SK-N-SH (cell line): ENCODE measurements around the gene PPTC7. TPM values are rescaled to one million over a fixed set of nuclear protein-coding genes. Genes with fewer than 3 reads are reported as not detected.

Experiments used
- CTCF ChIA-PET: fragments of 300-600, 350-600 bp; formaldehyde crosslinking; extraction: SDS; loops from one replicate; lab custom pipeline; 2021; lab: Yijun Ruan, JAX
- POLR2A ChIA-PET: fragments of 350-600 bp; sonication (Branson Sonifier 250); formaldehyde crosslinking; extraction: SDS; loops from one replicate; lab custom pipeline; 2020; ENCODE audit warnings: antibody characterized with exemption, inconsistent platforms; lab: Yijun Ruan, JAX
- DNase-seq: peaks from one replicate; pipeline ENCODE4 v3.0.0; 2012
- H2AFZ ChIP-seq: fragments of 200-600 bp; sonication (generic); 2 replicates; pipeline ENCODE4 v1.8.1; 2016; ENCODE audit warnings: antibody characterized with exemption, mild to moderate bottlenecking, low read depth
- H3F3A ChIP-seq: fragments of 200-600 bp; sonication (generic); replicated peaks from 2 replicates; pipeline ENCODE3; 2016; ENCODE audit warnings: antibody characterized with exemption, mild to moderate bottlenecking; ENCODE audit not compliant: insufficient read depth
- H3K27ac ChIP-seq, 2 experiments: fragments of 200-500 bp in 1 of 2; fragments of 200-600 bp in 1 of 2; sonication (Bioruptor generic) in 1 of 2; sonication (generic), shearing (Covaris generic) in 1 of 2; 2 replicates each; pipeline versions ENCODE4 v1.5.1 to v1.6.1; 2014 to 2016; ENCODE audit warnings: low read depth in 2 of 2, inconsistent platforms in 1 of 2, low read length in 1 of 2, mild to moderate bottlenecking in 1 of 2, mixed read lengths in 1 of 2
- H3K27me3 ChIP-seq: fragments of 200-600 bp; sonication (generic), shearing (Covaris generic); 2 replicates; pipeline ENCODE4 v1.6.1; 2016; ENCODE audit warnings: mixed run types; ENCODE audit not compliant: insufficient read depth
- H3K36me3 ChIP-seq, 2 experiments: fragments of 200-500 bp in 1 of 2; fragments of 200-600 bp in 1 of 2; sonication (Bioruptor generic) in 1 of 2; sonication (generic) in 1 of 2; replicated peaks in 1 of 2; 2 replicates each; pipeline versions ENCODE3 to v1.5.1; 2014 to 2016; ENCODE audit warnings: low read length in 1 of 2, mild to moderate bottlenecking in 1 of 2; ENCODE audit not compliant: insufficient read depth in 2 of 2, control insufficient read depth in 1 of 2
- H3K4me1 ChIP-seq, 2 experiments: fragments of 200-500 bp in 1 of 2; fragments of 200-600 bp in 1 of 2; sonication (Bioruptor generic) in 1 of 2; sonication (generic), shearing (Covaris generic) in 1 of 2; 2 replicates each; pipeline versions ENCODE4 v1.5.1 to v1.6.1; 2014 to 2016; ENCODE audit warnings: low read depth in 1 of 2, low read length in 1 of 2, mixed run types in 1 of 2; ENCODE audit not compliant: insufficient read depth in 2 of 2, control insufficient read depth in 1 of 2
- H3K4me2 ChIP-seq: fragments of 200-600 bp; sonication (generic), shearing (Covaris generic); 2 replicates; pipeline ENCODE4 v1.6.1; 2017; ENCODE audit warnings: mixed run types
- H3K4me3 ChIP-seq, 2 experiments: fragments of 200-500 bp in 1 of 2; fragments of 200-600 bp in 1 of 2; sonication (Bioruptor generic) in 1 of 2; sonication (generic), shearing (Covaris generic) in 1 of 2; 2 replicates each; pipeline versions ENCODE4 v1.5.1 to v1.8.1; 2014 to 2016; ENCODE audit warnings: low read depth in 2 of 2, inconsistent platforms in 1 of 2, low read length in 1 of 2, mild to moderate bottlenecking in 1 of 2, mixed read lengths in 1 of 2, moderate library complexity in 1 of 2
- H3K79me2 ChIP-seq: fragments of 200-600 bp; sonication (generic); 2 replicates; pipeline ENCODE4 v1.8.1; 2017; ENCODE audit warnings: mild to moderate bottlenecking; ENCODE audit not compliant: insufficient read depth
- H3K9ac ChIP-seq: fragments of 200-600 bp; sonication (generic); 2 replicates; pipeline ENCODE4 v1.6.1; 2017; ENCODE audit warnings: mixed run types
- H3K9me2 ChIP-seq: fragments of 200-600 bp; sonication (generic); 2 replicates; pipeline ENCODE4 v1.6.1; 2017; ENCODE audit warnings: mixed run types
- H3K9me3 ChIP-seq: fragments of 200-600 bp; sonication (generic); 2 replicates; pipeline ENCODE4 v1.6.1; 2017; ENCODE audit warnings: mixed run types, mild to moderate bottlenecking, moderate library complexity
- H4K20me1 ChIP-seq: fragments of 200-600 bp; sonication (generic); 2 replicates; pipeline ENCODE4 v1.6.1; 2017; ENCODE audit warnings: mild to moderate bottlenecking, mixed run types; ENCODE audit not compliant: insufficient read depth
- CHD2 ChIP-seq: fragments of 150-350 bp; IDR thresholded peaks from 2 replicates; pipeline ENCODE4 v1.6.1; 2018; ENCODE audit warnings: low read length; ENCODE audit not compliant: partially characterized antibody
- ELF1 ChIP-seq: IDR thresholded peaks from 2 replicates; pipeline ENCODE4 v1.4.0; 2012
- EP300 ChIP-seq, 2 experiments: IDR thresholded peaks; 2 replicates each; pipeline versions ENCODE4 v1.4.0 to v1.6.1; 2012; ENCODE audit warnings: borderline replicate concordance in 1 of 2, low read depth in 1 of 2, low read length in 1 of 2
- EZH2phosphoT487 ChIP-seq: fragments of 200-600 bp; sonication (generic); IDR thresholded peaks from 2 replicates; pipeline ENCODE4 v1.6.1; 2017; ENCODE audit warnings: low read depth, mixed run types, mild to moderate bottlenecking, antibody characterized with exemption, moderate library complexity, borderline replicate concordance
- FOSL2 ChIP-seq: IDR thresholded peaks from 2 replicates; pipeline ENCODE4 v1.4.0; 2012; ENCODE audit warnings: low read depth, mild to moderate bottlenecking, moderate library complexity, borderline replicate concordance
- GABPA ChIP-seq: IDR thresholded peaks from 2 replicates; pipeline ENCODE4 v1.4.0; 2012; ENCODE audit warnings: low read depth, mild to moderate bottlenecking
- GATA2 ChIP-seq: sonication (generic); formaldehyde crosslinking; IDR thresholded peaks from 2 replicates; pipeline ENCODE4 v1.5.0; 2020; ENCODE audit warnings: mild to moderate bottlenecking, missing genetic modification reagents
- IRF3 ChIP-seq: fragments of 150-350 bp; IDR thresholded peaks from 2 replicates; pipeline ENCODE4 v1.6.1; 2016; ENCODE audit warnings: mild to moderate bottlenecking, low read depth, low read length
- MAX ChIP-seq: IDR thresholded peaks from 2 replicates; pipeline ENCODE4 v1.4.0; 2012; ENCODE audit warnings: low read depth
- MEF2A ChIP-seq: IDR thresholded peaks from 2 replicates; pipeline ENCODE4 v1.4.0; 2012; ENCODE audit warnings: low read depth, borderline replicate concordance
- MXI1 ChIP-seq: IDR thresholded peaks from 2 replicates; pipeline ENCODE4 v1.6.1; 2012; ENCODE audit warnings: mild to moderate bottlenecking, low read depth, low read length, improper control_type of control experiment
- NFIC ChIP-seq: IDR thresholded peaks from 2 replicates; pipeline ENCODE4 v1.4.0; 2012; ENCODE audit warnings: borderline replicate concordance
- NRF1 ChIP-seq: IDR thresholded peaks from 2 replicates; pipeline ENCODE4 v1.6.1; 2012; ENCODE audit warnings: low read depth, mild to moderate bottlenecking, low read length
- RAD21 ChIP-seq: IDR thresholded peaks from 2 replicates; pipeline ENCODE4 v1.6.1; 2012; ENCODE audit warnings: mild to moderate bottlenecking, low read length
- REST ChIP-seq: IDR thresholded peaks from 2 replicates; pipeline ENCODE4 v1.6.1; 2012; ENCODE audit warnings: mild to moderate bottlenecking, low read depth, low read length, moderate library complexity
- RFX5 ChIP-seq: IDR thresholded peaks from 2 replicates; pipeline ENCODE4 v1.6.1; 2012; ENCODE audit warnings: mild to moderate bottlenecking, improper control_type of control experiment, low read length
- RXRA ChIP-seq: IDR thresholded peaks from 2 replicates; pipeline ENCODE4 v1.4.0; 2012; ENCODE audit warnings: low read depth, mild to moderate bottlenecking, borderline replicate concordance
- TAF1 ChIP-seq: IDR thresholded peaks from 2 replicates; pipeline ENCODE4 v1.6.1; 2012; ENCODE audit warnings: low read depth, mild to moderate bottlenecking, low read length, moderate library complexity, borderline replicate concordance
- TCF12 ChIP-seq: IDR thresholded peaks from 2 replicates; pipeline ENCODE4 v1.4.0; 2012
- TEAD4 ChIP-seq: IDR thresholded peaks from 2 replicates; pipeline ENCODE4 v1.4.0; 2012; ENCODE audit warnings: mild to moderate bottlenecking, borderline replicate concordance; ENCODE audit not compliant: insufficient read depth
- YY1 ChIP-seq: IDR thresholded peaks from 2 replicates; pipeline ENCODE4 v1.4.0; 2012; ENCODE audit warnings: low read depth, mild to moderate bottlenecking
- WGBS: methylation state at CpG from one replicate; pipeline ENCODE4 v1.1.6; 2017; ENCODE audit warnings: low lambda C conversion rate; 5-methylcytosine and 5-hydroxymethylcytosine counted together
- polyA plus RNA-seq, 3 experiments: library from polyadenylated mRNA; depleted of rRNA; stranded (reverse); fragments of >200 nt; gene quantifications; 2 replicates each; pipeline ENCODE4 v1.2.3, GENCODE V29; 2012
- TF ChIP-seq, protein P1 (sequence below): IDR thresholded peaks from 2 replicates; pipeline ENCODE4; 2012

The PPTC7 gene
- polyA plus RNA-seq, 1 of the 3 experiments (the other 2 are of a cell fraction), result 9.6 TPM

DNA sequence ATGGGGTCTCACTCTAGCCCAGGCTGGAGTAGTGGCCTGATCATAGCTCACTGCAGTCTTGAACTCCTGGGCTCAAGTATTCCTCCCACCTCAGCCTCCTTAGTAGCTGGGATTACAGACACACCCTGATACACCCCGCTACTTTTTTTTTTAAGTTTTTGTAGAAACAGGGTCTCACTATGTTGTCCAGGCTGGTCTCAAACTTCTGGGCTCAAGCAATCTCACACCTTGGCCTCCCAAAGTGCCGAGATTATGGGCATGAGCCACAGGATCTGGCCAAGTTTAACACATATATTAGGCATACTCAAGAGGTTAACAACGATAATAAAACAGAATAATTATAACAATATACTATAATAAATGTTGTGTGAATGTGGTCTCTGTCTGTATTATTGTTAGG, 25.8 kb downstream of the PPTC7 start:
- H3K9me2 ChIP-seq, result no peaks in the 10 kb centered on the region
- H3F3A ChIP-seq, result no peaks in the 10 kb centered on the region
- H3K9ac ChIP-seq, result no peak overlapping the region
- ChIA-PET CTCF (interaction anchor here (1.3 kb wide), 3 partner anchors 44 to 107 kb away, joined by 3 to 9 read pairs (median 5); partner anchors contain the start of gene ARPC3), POLR2A (no interaction called here)
- H2AFZ ChIP-seq, result no peak overlapping the region
- DNase-seq, result no peak
- H3K4me2 ChIP-seq, result no peak overlapping the region
- no peaks in the 10 kb centered on the region for H3K9me3 ChIP-seq
- no peak for TF ChIP-seq GATA2
- TF ChIP-seq RXRA, result no peak
- TF ChIP-seq GABPA, result no peak
- TF ChIP-seq, protein P1, sequence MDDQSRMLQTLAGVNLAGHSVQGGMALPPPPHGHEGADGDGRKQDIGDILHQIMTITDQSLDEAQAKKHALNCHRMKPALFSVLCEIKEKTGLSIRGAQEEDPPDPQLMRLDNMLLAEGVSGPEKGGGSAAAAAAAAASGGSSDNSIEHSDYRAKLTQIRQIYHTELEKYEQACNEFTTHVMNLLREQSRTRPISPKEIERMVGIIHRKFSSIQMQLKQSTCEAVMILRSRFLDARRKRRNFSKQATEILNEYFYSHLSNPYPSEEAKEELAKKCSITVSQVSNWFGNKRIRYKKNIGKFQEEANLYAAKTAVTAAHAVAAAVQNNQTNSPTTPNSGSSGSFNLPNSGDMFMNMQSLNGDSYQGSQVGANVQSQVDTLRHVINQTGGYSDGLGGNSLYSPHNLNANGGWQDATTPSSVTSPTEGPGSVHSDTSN, result no peak
- TF ChIP-seq NFIC, result no peak
- TF ChIP-seq CHD2, result no peak
- TF ChIP-seq TEAD4, result no peak
- TF ChIP-seq EZH2phosphoT487, result no peak
- TF ChIP-seq FOSL2, result no peak
- no peak for TF ChIP-seq MXI1
- TF ChIP-seq TAF1, result no peak
- no peak for TF ChIP-seq RFX5
- TF ChIP-seq EP300 (IDR thresholded peaks at IDR 0.05; ENCODE audit: borderline replicate concordance in 1 of 2, low read depth in 1 of 2, low read length in 1 of 2), result no peak
- no peak for TF ChIP-seq MAX
- no peak for TF ChIP-seq YY1
- TF ChIP-seq MEF2A, result no peak
- no peak for TF ChIP-seq TCF12
- TF ChIP-seq ELF1, result no peak
- peaks cover 9 to 20% of the 10 kb centered on the region in 2 experiments for H3K4me1 ChIP-seq
- H3K79me2 ChIP-seq, result peaks cover 80% of the 10 kb centered on the region
- no peaks in the 10 kb centered on the region for H3K27me3 ChIP-seq
- H3K36me3 ChIP-seq, result no peaks in the 10 kb centered on the region
- H3K4me3 ChIP-seq, result no peak overlapping the region
- H4K20me1 ChIP-seq, result peaks cover 37% of the 10 kb centered on the region
- no peak overlapping the region for H3K27ac ChIP-seq
- WGBS, result 95% methylated on average over 3 of the region's 3 CpGs

DNA sequence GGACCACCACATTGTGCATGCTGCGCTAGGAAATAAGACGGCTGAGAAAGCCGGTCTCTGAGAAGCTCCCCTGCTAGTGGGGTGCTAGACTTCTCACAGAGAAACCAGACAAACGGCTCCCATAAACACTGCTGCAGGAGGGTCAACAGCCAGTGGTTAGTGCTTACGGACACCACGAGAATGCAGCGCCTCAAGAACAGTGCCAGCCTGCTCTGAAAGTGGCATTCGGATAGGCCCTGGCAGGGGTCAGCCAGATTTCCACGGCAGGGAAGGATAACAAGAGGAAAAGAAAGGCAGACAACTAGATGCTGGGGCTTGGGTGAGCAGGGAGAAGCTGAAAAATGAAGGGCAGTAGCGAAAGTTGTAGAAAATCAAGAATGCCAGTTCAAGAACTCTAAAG, 26.4 kb downstream of the PPTC7 start:
- no peaks in the 10 kb centered on the region for H3F3A ChIP-seq
- TF ChIP-seq TCF12 (no peak), RFX5 (no peak), RXRA (no peak), CHD2 (no peak), RAD21 (no peak), NFIC (no peak), ELF1 (no peak), IRF3 (no peak), NRF1 (no peak), REST (no peak)

More for the DNA sequence above, 26.4 kb downstream of the PPTC7 start:
- Histone ChIP-seq H2AFZ (no peak overlapping the region), H4K20me1 (peaks cover 41% of the 10 kb centered on the region), H3K9me2 (no peaks in the 10 kb centered on the region), H3K4me1 (peaks cover 9 to 19% of the 10 kb centered on the region in 2 experiments), H3K79me2 (peaks cover 80% of the 10 kb centered on the region), H3K36me3 (no peaks in the 10 kb centered on the region), H3K4me2 (peak overlapping the region; percentile 64; the same call in 1 of the 2 replicates), H3K27me3 (no peaks in the 10 kb centered on the region), H3K9ac (no peak overlapping the region), H3K4me3 (no peak overlapping the region), H3K27ac (no peak overlapping the region), H3K9me3 (no peaks in the 10 kb centered on the region)
- POLR2A ChIA-PET, result no interaction called here
- CTCF ChIA-PET, result interaction anchor here (1.0 to 1.6 kb wide), 6 partner anchors 44 to 269 kb away, joined by 3 to 9 read pairs (median 3); partner anchors contain the start of genes ARPC3 and FAM216A
- DNase-seq, result no peak
- 96% methylated on average over 10 of the region's 10 CpGs for WGBS
